Mesothelial cell of epicardium (in vitro differentiated cells): ENCODE data around the gene CLIP1. TPM values are rescaled to one million over a fixed set of nuclear protein-coding genes. Genes with fewer than 3 reads are reported as not detected.

Source experiments
- DNase-seq, 2 experiments: peaks; one replicate each; pipeline ENCODE4 v3.0.0; 2021; ENCODE audit warnings: low spot score in 2 of 2; ENCODE audit not compliant: unreplicated experiment in 2 of 2
- H3K27ac Mint-ChIP-seq: 2 replicates; pipeline ENCODE4 v1.8.0; 2021; ENCODE audit warnings: mixed read lengths
- H3K27me3 Mint-ChIP-seq: 2 replicates; pipeline ENCODE4 v1.8.0; 2021; ENCODE audit warnings: low read depth, mixed read lengths
- H3K36me3 Mint-ChIP-seq: 2 replicates; pipeline ENCODE4 v1.8.0; 2021; ENCODE audit warnings: mixed read lengths
- H3K4me1 Mint-ChIP-seq: 2 replicates; pipeline ENCODE4 v1.8.0; 2021; ENCODE audit warnings: mixed read lengths
- H3K4me3 Mint-ChIP-seq: 2 replicates; pipeline ENCODE4 v1.8.0; 2021; ENCODE audit warnings: mild to moderate bottlenecking, moderate library complexity, mixed read lengths
- H3K9me3 Mint-ChIP-seq: 2 replicates; pipeline ENCODE4 v1.8.0; 2021; ENCODE audit warnings: mixed read lengths
- total RNA-seq: library from RNA; stranded (reverse); gene quantifications from 3 replicates; pipeline ENCODE4 v1.2.1, GENCODE V29; 2021
- TF ChIP-seq, protein P1 (sequence below): fragments of 200-600 bp; sonication (generic); IDR thresholded peaks from one replicate; pipeline ENCODE4 v1.5.0; 2021; ENCODE audit warnings: antibody characterized with exemption; ENCODE audit not compliant: unreplicated experiment

Gene CLIP1
- total RNA-seq, 1 donor from 2014 or later, result 65.2 TPM

DNA sequence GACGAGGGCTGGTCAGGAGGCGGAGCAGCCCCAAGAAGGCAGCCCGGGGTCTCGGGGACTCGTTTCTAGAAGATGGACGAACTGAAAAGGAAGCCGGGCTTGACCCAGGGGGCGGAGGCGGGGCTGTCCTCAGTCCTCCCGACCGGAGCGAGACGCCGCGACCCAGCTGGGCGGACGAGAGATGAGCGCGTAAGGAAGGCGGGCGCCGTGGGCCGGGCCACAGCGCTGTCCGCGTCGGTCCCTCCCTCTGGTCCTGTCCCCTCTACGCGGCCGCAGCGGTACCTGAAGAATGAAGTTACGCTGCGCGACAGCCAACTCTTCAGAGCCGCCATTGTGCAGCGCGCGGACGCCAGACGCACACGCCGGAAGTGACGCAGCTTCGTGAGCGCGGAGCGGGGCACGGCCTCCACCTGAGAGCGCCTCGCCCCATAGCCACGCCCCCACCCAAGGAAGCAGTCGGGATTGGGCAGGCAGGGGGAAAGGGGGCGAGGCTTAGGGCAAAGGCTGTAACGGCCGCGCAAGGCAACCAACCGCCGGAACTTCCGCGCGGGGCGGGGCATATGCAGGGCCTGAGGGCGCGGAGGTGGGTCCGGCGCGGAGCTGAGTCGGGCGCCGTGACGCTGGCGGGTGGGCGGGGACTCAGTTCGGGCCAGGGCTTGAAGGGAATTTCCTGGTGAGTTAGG, 196.6 kb downstream of the CLIP1 start, which contains the start of gene DIABLO:
DIABLO (minus strand) TSS at position 370 of the 683 bp plus-strand sequence; CDS start at position 332, 38 bp downstream.
- Mint-ChIP-seq H3K27ac (peak within 1 kb of the TSS; percentile 100), H3K36me3 (peaks cover 12% of the 10 kb centered on the region), H3K9me3 (no peaks in the 10 kb centered on the region), H3K4me1 (peaks cover 22% of the 10 kb centered on the region), H3K27me3 (no peaks in the 10 kb centered on the region), H3K4me3 (peak within 1 kb of the TSS; percentile 99)
- TF ChIP-seq, protein P1, sequence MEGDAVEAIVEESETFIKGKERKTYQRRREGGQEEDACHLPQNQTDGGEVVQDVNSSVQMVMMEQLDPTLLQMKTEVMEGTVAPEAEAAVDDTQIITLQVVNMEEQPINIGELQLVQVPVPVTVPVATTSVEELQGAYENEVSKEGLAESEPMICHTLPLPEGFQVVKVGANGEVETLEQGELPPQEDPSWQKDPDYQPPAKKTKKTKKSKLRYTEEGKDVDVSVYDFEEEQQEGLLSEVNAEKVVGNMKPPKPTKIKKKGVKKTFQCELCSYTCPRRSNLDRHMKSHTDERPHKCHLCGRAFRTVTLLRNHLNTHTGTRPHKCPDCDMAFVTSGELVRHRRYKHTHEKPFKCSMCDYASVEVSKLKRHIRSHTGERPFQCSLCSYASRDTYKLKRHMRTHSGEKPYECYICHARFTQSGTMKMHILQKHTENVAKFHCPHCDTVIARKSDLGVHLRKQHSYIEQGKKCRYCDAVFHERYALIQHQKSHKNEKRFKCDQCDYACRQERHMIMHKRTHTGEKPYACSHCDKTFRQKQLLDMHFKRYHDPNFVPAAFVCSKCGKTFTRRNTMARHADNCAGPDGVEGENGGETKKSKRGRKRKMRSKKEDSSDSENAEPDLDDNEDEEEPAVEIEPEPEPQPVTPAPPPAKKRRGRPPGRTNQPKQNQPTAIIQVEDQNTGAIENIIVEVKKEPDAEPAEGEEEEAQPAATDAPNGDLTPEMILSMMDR, result no peak
- DNase-seq, result peak; percentile 100

Other genes starting within 250 kb of the CLIP1 start
- gene IL31, start 248.4 kb downstream of the CLIP1 start, total RNA-seq, result not detected in 3 replicates
- gene LRRC43, start 239.5 kb downstream of the CLIP1 start, total RNA-seq, result 3.9 to 6.6 TPM (median 4.9 TPM) in 3 replicates
- 0.20 to 0.51 TPM (median 0.20 TPM) in 3 replicates for gene B3GNT4, start 219.0 kb downstream of the CLIP1 start, total RNA-seq
- 75.1 to 76.4 TPM (median 76.2 TPM) in 3 replicates for gene DIABLO, start 196.6 kb downstream of the CLIP1 start, total RNA-seq
- 24.9 to 28.4 TPM (median 27.2 TPM) in 3 replicates for gene VPS33A, start 156.2 kb downstream of the CLIP1 start, total RNA-seq
- 27.2 to 28.6 TPM (median 28.4 TPM) in 3 replicates for gene ZCCHC8, start 78.3 kb upstream of the CLIP1 start, total RNA-seq
- 124 to 131 TPM (median 131 TPM) in 3 replicates for gene RSRC2, start 104.3 kb upstream of the CLIP1 start, total RNA-seq
- gene KNTC1, start 104.6 kb upstream of the CLIP1 start, total RNA-seq, result 43.1 to 47.8 TPM (median 43.6 TPM) in 3 replicates